GM23338 (cell line): ENCODE results near the gene TENM4. TPM values are rescaled to one million over a fixed set of nuclear protein-coding genes. Genes with fewer than 3 reads are reported as not detected.

Experiments used
- ATAC-seq: fragments of 200-7000 bp; cut with Tn5 transposase; 3 replicates; pipeline ENCODE4 v1.9.1; 2020
- DNase-seq: peaks from one replicate; pipeline ENCODE4 v3.0.0-alpha.2; 2015; ENCODE audit warnings: low spot score
- H2AFZ ChIP-seq: fragments of 200-600 bp; sonication (generic); 2 replicates; pipeline ENCODE4 v1.8.0; 2016; ENCODE audit warnings: antibody characterized with exemption, mild to moderate bottlenecking, moderate library complexity
- H3F3A ChIP-seq: fragments of 200-600 bp; sonication (generic); replicated peaks from 2 replicates; pipeline ENCODE4 v1.8.0; 2017; ENCODE audit warnings: antibody characterized with exemption, mixed run types, low read depth
- H3K27ac ChIP-seq: fragments of 200-600 bp; sonication (generic); 2 replicates; pipeline ENCODE4 v1.6.1; 2016; ENCODE audit warnings: low read depth
- H3K27me3 ChIP-seq: fragments of 200-600 bp; sonication (generic); 2 replicates; pipeline ENCODE4 v1.8.0; 2016; ENCODE audit warnings: mild to moderate bottlenecking, mixed run types, moderate library complexity; ENCODE audit not compliant: insufficient read depth
- H3K36me3 ChIP-seq: fragments of 200-600 bp; sonication (generic); 2 replicates; pipeline ENCODE4 v1.8.0; 2016; ENCODE audit warnings: mild to moderate bottlenecking; ENCODE audit not compliant: insufficient read depth
- H3K4me1 ChIP-seq: fragments of 200-600 bp; sonication (generic); 2 replicates; pipeline ENCODE4 v1.8.0; 2016; ENCODE audit warnings: mild to moderate bottlenecking, moderate library complexity; ENCODE audit not compliant: insufficient read depth
- H3K4me2 ChIP-seq: fragments of 200-600 bp; sonication (generic); 2 replicates; pipeline ENCODE4 v1.7.1; 2017; ENCODE audit warnings: mixed run types
- H3K4me3 ChIP-seq: fragments of 200-600 bp; sonication (generic); 2 replicates; pipeline ENCODE4 v1.6.1; 2016; ENCODE audit warnings: mixed run types
- H3K79me2 ChIP-seq: fragments of 200-600 bp; sonication (generic); replicated peaks from 2 replicates; pipeline ENCODE4 v1.8.0; 2017; ENCODE audit warnings: mild to moderate bottlenecking; ENCODE audit not compliant: insufficient read depth
- H3K9me2 ChIP-seq: fragments of 200-600 bp; sonication (generic); 2 replicates; pipeline ENCODE4 v1.8.0; 2017; ENCODE audit not compliant: insufficient read depth
- H4K20me1 ChIP-seq: fragments of 200-600 bp; sonication (generic); replicated peaks from 2 replicates; pipeline ENCODE4 v1.8.0; 2017; ENCODE audit warnings: mild to moderate bottlenecking; ENCODE audit not compliant: insufficient read depth
- H3K27ac Mint-ChIP-seq: 2 replicates; pipeline ENCODE4 v1.8.0; 2020; ENCODE audit warnings: inconsistent platforms, mild to moderate bottlenecking, moderate library complexity, mixed read lengths
- H3K27me3 Mint-ChIP-seq: 3 replicates; pipeline ENCODE4 v1.8.0; 2022; ENCODE audit warnings: low read depth, mild to moderate bottlenecking, moderate library complexity, mixed read lengths, inconsistent platforms; ENCODE audit not compliant: insufficient read depth, poor library complexity
- H3K36me3 Mint-ChIP-seq: 3 replicates; pipeline ENCODE4 v1.8.0; 2021; ENCODE audit warnings: low read depth, mild to moderate bottlenecking, inconsistent platforms, moderate library complexity, mixed read lengths
- H3K4me1 Mint-ChIP-seq: 3 replicates; pipeline ENCODE4 v1.8.0; 2020; ENCODE audit warnings: mild to moderate bottlenecking, inconsistent platforms, mixed read lengths
- H3K4me3 Mint-ChIP-seq: 3 replicates; pipeline ENCODE4 v1.8.0; 2021; ENCODE audit warnings: moderate library complexity, mild to moderate bottlenecking, inconsistent platforms, mixed read lengths
- H3K9me3 Mint-ChIP-seq: 3 replicates; pipeline ENCODE4 v1.8.0; 2020; ENCODE audit warnings: moderate library complexity, mild to moderate bottlenecking, inconsistent platforms, mixed read lengths
- CREB1 ChIP-seq: fragments of 250-450 bp; sonication (Bioruptor Pico); IDR thresholded peaks from 2 replicates; pipeline ENCODE4 v1.5.0; 2020; ENCODE audit warnings: low read depth, mild to moderate bottlenecking, moderate library complexity
- CTCF ChIP-seq, 2 experiments: fragments of 200-600 bp in 1 of 2; sonication (generic) in 1 of 2; conservative IDR thresholded peaks; 2 replicates each; pipeline versions ENCODE4 v1.5.1 to v1.6.1; 2016 to 2017; ENCODE audit warnings: antibody characterized with exemption in 2 of 2, low read depth in 2 of 2, mild to moderate bottlenecking in 2 of 2, moderate library complexity in 1 of 2
- ETS1 ChIP-seq: IDR thresholded peaks from 2 replicates; pipeline ENCODE4 v1.6.1; 2016; ENCODE audit warnings: antibody characterized with exemption
- EZH2 ChIP-seq: fragments of 200-600 bp; sonication (generic); IDR thresholded peaks from one replicate; pipeline ENCODE4 v1.8.0; 2017; ENCODE audit warnings: antibody characterized with exemption, mild to moderate bottlenecking, low read depth; ENCODE audit not compliant: unreplicated experiment
- EZH2phosphoT487 ChIP-seq: fragments of 200-600 bp; sonication (generic); IDR thresholded peaks from one replicate; pipeline ENCODE4 v1.8.1; 2018; ENCODE audit warnings: antibody characterized with exemption; ENCODE audit not compliant: unreplicated experiment
- JUNB ChIP-seq: IDR thresholded peaks from one replicate; pipeline ENCODE4 v1.6.1; 2016; ENCODE audit warnings: antibody characterized with exemption; ENCODE audit not compliant: unreplicated experiment
- NANOG ChIP-seq: IDR thresholded peaks from 2 replicates; pipeline ENCODE4 v1.6.1; 2016; ENCODE audit warnings: antibody characterized with exemption, borderline replicate concordance
- POLR2AphosphoS5 ChIP-seq: IDR thresholded peaks from 2 replicates; pipeline ENCODE4 v1.6.1; 2016; ENCODE audit warnings: antibody characterized with exemption, low read depth
- STAT1 ChIP-seq: IDR thresholded peaks from one replicate; pipeline ENCODE4 v1.6.1; 2016; ENCODE audit warnings: antibody characterized with exemption; ENCODE audit not compliant: unreplicated experiment
- ZNF114 ChIP-seq: fragments of 250-450 bp; sonication (Bioruptor Pico); IDR thresholded peaks from 2 replicates; pipeline ENCODE4 v1.5.0; 2020; ENCODE audit warnings: mild to moderate bottlenecking, moderate library complexity
- ZNF331 ChIP-seq: fragments of 250-450 bp; sonication (Bioruptor Pico); IDR thresholded peaks from 2 replicates; pipeline ENCODE4 v1.5.0; 2020; ENCODE audit warnings: low read depth, mild to moderate bottlenecking, moderate library complexity
- polyA plus RNA-seq: library from polyadenylated mRNA; unstranded; fragments of >200 nt; fragmentation: Nextera tagmentation; extraction: Ambion mirVana; gene quantifications from 2 replicates; pipeline ENCODE4 v1.2.1, GENCODE V29; 2016
- total RNA-seq: library from RNA; depleted of rRNA; stranded (reverse); fragments of >200 nt; shearing (Covaris generic); gene quantifications from 2 replicates; pipeline ENCODE4 v1.2.3, GENCODE V29; 2014
- TF ChIP-seq, protein P1 (sequence below): IDR thresholded peaks from one replicate; pipeline ENCODE4 v1.6.1; 2018; ENCODE audit warnings: antibody characterized with exemption; ENCODE audit not compliant: unreplicated experiment
- TF ChIP-seq, protein P2 (sequence below): fragments of 250-450 bp; sonication (Bioruptor Pico); IDR thresholded peaks from 2 replicates; pipeline ENCODE4 v1.5.0; 2020; ENCODE audit warnings: mild to moderate bottlenecking, moderate library complexity

The TENM4 gene
- total and polyA plus RNA-seq, 2 experiments from 2014 or later: 7.3 TPM

DNA sequence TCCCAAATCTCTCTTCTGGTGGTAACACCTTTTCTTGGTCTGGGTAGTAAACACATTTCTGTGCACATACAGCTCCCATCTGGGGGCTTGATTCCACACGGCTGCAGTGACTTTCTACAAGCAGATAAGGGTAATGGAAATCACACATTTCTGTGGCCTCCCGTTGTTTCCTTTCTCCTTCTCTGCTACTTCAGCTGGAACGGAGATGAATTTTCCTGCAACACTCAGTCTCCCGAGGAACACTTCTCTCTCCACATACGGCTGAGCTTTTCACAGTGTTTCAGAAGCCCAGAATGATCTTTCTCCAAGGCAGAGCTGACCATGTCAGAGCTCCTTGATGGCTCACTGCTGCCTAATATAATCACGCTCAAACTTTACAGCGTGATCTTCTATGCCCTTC lies 501.9 kb downstream of the TENM4 start:
- Mint-ChIP-seq H3K4me3 (no peak overlapping the region), H3K36me3 (no peaks in the 10 kb centered on the region), H3K27me3 (peaks cover 3% of the 10 kb centered on the region), H3K9me3 (no peaks in the 10 kb centered on the region), H3K27ac (no peak overlapping the region), H3K4me1 (peaks cover 46% of the 10 kb centered on the region)
- ATAC-seq (no peak), DNase-seq (no peak)
- Histone ChIP-seq H2AFZ (no peak overlapping the region), H3K27ac (no peak overlapping the region), H3K4me2 (no peak overlapping the region), H3K4me1 (peaks cover 30% of the 10 kb centered on the region), H3K4me3 (no peak overlapping the region), H3K79me2 (no peaks in the 10 kb centered on the region), H3F3A (0 out of 2 replicates have a peak, but pooled peaks cover 4% of the 10 kb centered on the region), H3K9me2 (no peaks in the 10 kb centered on the region), H3K27me3 (no peaks in the 10 kb centered on the region), H4K20me1 (no peaks in the 10 kb centered on the region), H3K36me3 (no peaks in the 10 kb centered on the region)
- TF ChIP-seq CREB1 (CRISPR knock-in tag): no peak
- no peak for TF ChIP-seq EZH2
- TF ChIP-seq STAT1: no peak
- TF ChIP-seq, protein P1, sequence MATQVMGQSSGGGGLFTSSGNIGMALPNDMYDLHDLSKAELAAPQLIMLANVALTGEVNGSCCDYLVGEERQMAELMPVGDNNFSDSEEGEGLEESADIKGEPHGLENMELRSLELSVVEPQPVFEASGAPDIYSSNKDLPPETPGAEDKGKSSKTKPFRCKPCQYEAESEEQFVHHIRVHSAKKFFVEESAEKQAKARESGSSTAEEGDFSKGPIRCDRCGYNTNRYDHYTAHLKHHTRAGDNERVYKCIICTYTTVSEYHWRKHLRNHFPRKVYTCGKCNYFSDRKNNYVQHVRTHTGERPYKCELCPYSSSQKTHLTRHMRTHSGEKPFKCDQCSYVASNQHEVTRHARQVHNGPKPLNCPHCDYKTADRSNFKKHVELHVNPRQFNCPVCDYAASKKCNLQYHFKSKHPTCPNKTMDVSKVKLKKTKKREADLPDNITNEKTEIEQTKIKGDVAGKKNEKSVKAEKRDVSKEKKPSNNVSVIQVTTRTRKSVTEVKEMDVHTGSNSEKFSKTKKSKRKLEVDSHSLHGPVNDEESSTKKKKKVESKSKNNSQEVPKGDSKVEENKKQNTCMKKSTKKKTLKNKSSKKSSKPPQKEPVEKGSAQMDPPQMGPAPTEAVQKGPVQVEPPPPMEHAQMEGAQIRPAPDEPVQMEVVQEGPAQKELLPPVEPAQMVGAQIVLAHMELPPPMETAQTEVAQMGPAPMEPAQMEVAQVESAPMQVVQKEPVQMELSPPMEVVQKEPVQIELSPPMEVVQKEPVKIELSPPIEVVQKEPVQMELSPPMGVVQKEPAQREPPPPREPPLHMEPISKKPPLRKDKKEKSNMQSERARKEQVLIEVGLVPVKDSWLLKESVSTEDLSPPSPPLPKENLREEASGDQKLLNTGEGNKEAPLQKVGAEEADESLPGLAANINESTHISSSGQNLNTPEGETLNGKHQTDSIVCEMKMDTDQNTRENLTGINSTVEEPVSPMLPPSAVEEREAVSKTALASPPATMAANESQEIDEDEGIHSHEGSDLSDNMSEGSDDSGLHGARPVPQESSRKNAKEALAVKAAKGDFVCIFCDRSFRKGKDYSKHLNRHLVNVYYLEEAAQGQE: no peak
- no peak for TF ChIP-seq NANOG
- no peak for TF ChIP-seq CTCF (conservative IDR thresholded peaks at IDR 0.05; ENCODE audit: low read depth in 2 of 2)
- no peak for TF ChIP-seq ETS1
- no peak for TF ChIP-seq JUNB
- TF ChIP-seq EZH2phosphoT487: no peak
- TF ChIP-seq, protein P2, sequence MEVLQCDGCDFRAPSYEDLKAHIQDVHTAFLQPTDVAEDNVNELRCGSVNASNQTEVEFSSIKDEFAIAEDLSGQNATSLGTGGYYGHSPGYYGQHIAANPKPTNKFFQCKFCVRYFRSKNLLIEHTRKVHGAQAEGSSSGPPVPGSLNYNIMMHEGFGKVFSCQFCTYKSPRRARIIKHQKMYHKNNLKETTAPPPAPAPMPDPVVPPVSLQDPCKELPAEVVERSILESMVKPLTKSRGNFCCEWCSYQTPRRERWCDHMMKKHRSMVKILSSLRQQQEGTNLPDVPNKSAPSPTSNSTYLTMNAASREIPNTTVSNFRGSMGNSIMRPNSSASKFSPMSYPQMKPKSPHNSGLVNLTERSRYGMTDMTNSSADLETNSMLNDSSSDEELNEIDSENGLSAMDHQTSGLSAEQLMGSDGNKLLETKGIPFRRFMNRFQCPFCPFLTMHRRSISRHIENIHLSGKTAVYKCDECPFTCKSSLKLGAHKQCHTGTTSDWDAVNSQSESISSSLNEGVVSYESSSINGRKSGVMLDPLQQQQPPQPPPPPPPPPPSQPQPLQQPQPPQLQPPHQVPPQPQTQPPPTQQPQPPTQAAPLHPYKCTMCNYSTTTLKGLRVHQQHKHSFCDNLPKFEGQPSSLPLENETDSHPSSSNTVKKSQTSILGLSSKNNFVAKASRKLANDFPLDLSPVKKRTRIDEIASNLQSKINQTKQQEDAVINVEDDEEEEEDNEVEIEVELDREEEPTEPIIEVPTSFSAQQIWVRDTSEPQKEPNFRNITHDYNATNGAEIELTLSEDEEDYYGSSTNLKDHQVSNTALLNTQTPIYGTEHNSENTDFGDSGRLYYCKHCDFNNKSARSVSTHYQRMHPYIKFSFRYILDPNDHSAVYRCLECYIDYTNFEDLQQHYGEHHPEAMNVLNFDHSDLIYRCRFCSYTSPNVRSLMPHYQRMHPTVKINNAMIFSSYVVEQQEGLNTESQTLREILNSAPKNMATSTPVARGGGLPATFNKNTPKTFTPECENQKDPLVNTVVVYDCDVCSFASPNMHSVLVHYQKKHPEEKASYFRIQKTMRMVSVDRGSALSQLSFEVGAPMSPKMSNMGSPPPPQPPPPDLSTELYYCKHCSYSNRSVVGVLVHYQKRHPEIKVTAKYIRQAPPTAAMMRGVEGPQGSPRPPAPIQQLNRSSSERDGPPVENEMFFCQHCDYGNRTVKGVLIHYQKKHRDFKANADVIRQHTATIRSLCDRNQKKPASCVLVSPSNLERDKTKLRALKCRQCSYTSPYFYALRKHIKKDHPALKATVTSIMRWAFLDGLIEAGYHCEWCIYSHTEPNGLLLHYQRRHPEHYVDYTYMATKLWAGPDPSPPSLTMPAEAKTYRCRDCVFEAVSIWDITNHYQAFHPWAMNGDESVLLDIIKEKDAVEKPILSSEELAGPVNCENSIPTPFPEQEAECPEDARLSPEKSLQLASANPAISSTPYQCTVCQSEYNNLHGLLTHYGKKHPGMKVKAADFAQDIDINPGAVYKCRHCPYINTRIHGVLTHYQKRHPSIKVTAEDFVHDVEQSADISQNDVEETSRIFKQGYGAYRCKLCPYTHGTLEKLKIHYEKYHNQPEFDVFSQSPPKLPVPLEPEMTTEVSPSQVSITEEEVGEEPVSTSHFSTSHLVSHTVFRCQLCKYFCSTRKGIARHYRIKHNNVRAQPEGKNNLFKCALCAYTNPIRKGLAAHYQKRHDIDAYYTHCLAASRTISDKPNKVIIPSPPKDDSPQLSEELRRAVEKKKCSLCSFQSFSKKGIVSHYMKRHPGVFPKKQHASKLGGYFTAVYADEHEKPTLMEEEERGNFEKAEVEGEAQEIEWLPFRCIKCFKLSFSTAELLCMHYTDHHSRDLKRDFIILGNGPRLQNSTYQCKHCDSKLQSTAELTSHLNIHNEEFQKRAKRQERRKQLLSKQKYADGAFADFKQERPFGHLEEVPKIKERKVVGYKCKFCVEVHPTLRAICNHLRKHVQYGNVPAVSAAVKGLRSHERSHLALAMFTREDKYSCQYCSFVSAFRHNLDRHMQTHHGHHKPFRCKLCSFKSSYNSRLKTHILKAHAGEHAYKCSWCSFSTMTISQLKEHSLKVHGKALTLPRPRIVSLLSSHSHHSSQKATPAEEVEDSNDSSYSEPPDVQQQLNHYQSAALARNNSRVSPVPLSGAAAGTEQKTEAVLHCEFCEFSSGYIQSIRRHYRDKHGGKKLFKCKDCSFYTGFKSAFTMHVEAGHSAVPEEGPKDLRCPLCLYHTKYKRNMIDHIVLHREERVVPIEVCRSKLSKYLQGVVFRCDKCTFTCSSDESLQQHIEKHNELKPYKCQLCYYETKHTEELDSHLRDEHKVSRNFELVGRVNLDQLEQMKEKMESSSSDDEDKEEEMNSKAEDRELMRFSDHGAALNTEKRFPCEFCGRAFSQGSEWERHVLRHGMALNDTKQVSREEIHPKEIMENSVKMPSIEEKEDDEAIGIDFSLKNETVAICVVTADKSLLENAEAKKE (CRISPR knock-in tag): no peak
- no peak for TF ChIP-seq ZNF114 (CRISPR knock-in tag)
- TF ChIP-seq ZNF331: no peak
- no peak for TF ChIP-seq POLR2AphosphoS5
